Activated T-helper 9 cell treated with anti-CD3 and anti-CD28 coated beads, Interleukin-2, amount 50 U/mL, for 16 hours (primary cell): ENCODE results near the gene KBTBD2.
"Not testable (repeated sequence)": the region's sequence is repeated elsewhere in the genome, so short reads cannot be mapped to it uniquely, and the experiment has no call there.

ENCODE experiments used
- DNase-seq: peaks from one replicate; pipeline ENCODE4 v3.0.0-alpha.2; 2020; ENCODE audit warnings: low read depth

KBTBD2 gene

GRCh38 chr7:32893207-32893524 lies 1.6 kb upstream of the KBTBD2 start:
- no peak for DNase-seq

- DNase-seq: peak; percentile 28
Measured at GRCh38 chr7:32892521-32893206, 1.1 kb upstream of the KBTBD2 start.

- DNase-seq: peak; percentile 97
Measured at GRCh38 chr7:32891800-32892520, 400 bp upstream of the KBTBD2 start.

- DNase-seq: no peak
Measured at GRCh38 chr7:32890793-32891042, 842 bp downstream of the KBTBD2 start.

GRCh38 chr7:32890010-32890792 lies 1.4 kb downstream of the KBTBD2 start:
- no peak for DNase-seq

GRCh38 chr7:32888505-32888904 lies 3.1 kb downstream of the KBTBD2 start:
- no peak for DNase-seq

GRCh38 chr7:32887395-32887794 lies 4.2 kb downstream of the KBTBD2 start:
- DNase-seq: no peak

- DNase-seq: no peak
Measured at GRCh38 chr7:32881074-32881982, 10.2 kb downstream of the KBTBD2 start.

GRCh38 chr7:32879460-32879859 lies 12.1 kb downstream of the KBTBD2 start:
- no peak for DNase-seq

- not testable (repeated sequence) for DNase-seq
Measured at GRCh38 chr7:32878023-32878422, 13.5 kb downstream of the KBTBD2 start.

GRCh38 chr7:32872421-32872820 lies 19.1 kb downstream of the KBTBD2 start:
- DNase-seq: no peak

- no peak for DNase-seq
Measured at GRCh38 chr7:32871624-32872371, 19.8 kb downstream of the KBTBD2 start.

- no peak for DNase-seq
Measured at GRCh38 chr7:32870298-32870697, 21.3 kb downstream of the KBTBD2 start.

- no peak for DNase-seq
Measured at GRCh38 chr7:32869716-32870115, 21.8 kb downstream of the KBTBD2 start.

- no peak for DNase-seq
Measured at GRCh38 chr7:32868116-32868515, 23.4 kb downstream of the KBTBD2 start.

- no peak for DNase-seq
Measured at GRCh38 chr7:32865448-32866030, 26.0 kb downstream of the KBTBD2 start.

- DNase-seq: not testable (repeated sequence)
Measured at GRCh38 chr7:32863872-32864271, 27.7 kb downstream of the KBTBD2 start.

- DNase-seq: no peak
Measured at GRCh38 chr7:32860090-32860489, 31.5 kb downstream of the KBTBD2 start.

- no peak for DNase-seq
Measured at GRCh38 chr7:32858648-32859047, 32.9 kb downstream of the KBTBD2 start.

- not testable (repeated sequence) for DNase-seq
Measured at GRCh38 chr7:32857063-32857462, 34.5 kb downstream of the KBTBD2 start.
